ENCODE measurements around the gene ZNF396. TPM values are rescaled to one million over a fixed set of nuclear protein-coding genes. Genes with fewer than 3 reads are reported as not detected.

The ZNF396 gene
- total and polyA plus RNA-seq, 2 donors from 2014 or later = 4.7 to 6.5 TPM

GRCh38 chr18:35393716-35394115 lies 16.6 kb upstream of the ZNF396 start:
- H3K9me3 ChIP-seq (ENCODE audit: control insufficient read depth in 2 of 3, insufficient read depth in 1 of 3, low read length in 3 of 3) = no peaks in the 10 kb centered on the region
- H3K36me3 ChIP-seq (ENCODE audit: control insufficient read depth in 2 of 3, insufficient read depth in 3 of 3, low read length in 3 of 3) = no peaks in the 10 kb centered on the region
- DNase-seq (no peak), FAIRE-seq (no peak)
- no peaks in the 10 kb centered on the region for H3K27me3 ChIP-seq (ENCODE audit: control insufficient read depth, insufficient read depth, low read length)
- TF ChIP-seq CTCF (IDR thresholded peaks at IDR 0.05; ENCODE audit: borderline replicate concordance, extremely low read depth, insufficient read depth) = no peak
- intact Hi-C loops (cut with DNase I) = no loop called here
- H3K9ac ChIP-seq (ENCODE audit: low read length in 3 of 3) = no peak overlapping the region
- no peak overlapping the region for H3K4me3 ChIP-seq (ENCODE audit: low read length in 3 of 3)
- H3K4me1 ChIP-seq (ENCODE audit: control insufficient read depth in 2 of 3, insufficient read depth in 2 of 3, low read depth in 1 of 3, low read length in 3 of 3) = no peaks in the 10 kb centered on the region
- H3K27ac ChIP-seq (ENCODE audit: low read depth in 2 of 2, low read length in 2 of 2) = no peak overlapping the region

DNA sequence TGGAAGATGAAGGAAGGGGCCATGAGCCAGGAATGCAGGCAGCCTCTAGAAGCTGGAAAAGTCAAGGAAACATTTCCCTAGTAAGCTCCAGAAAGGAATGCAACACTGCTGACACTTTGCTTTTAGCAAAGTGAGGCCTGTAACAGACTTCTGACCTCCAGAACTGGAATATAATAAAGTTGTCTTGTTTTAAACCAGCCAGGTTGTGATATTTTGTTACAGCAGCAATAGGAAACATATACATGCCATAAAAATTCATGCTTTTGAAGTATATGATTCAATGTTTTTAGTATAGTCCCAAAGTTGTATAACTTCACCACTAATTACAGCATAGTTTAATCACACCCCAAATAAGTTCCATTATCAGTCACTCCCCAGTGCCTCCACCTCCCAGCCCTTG lies 15.2 kb upstream of the ZNF396 start:
- no peak overlapping the region for H3K9ac ChIP-seq (ENCODE audit: low read length in 3 of 3)
- intact Hi-C loops (cut with DNase I) = no loop called here
- no peaks in the 10 kb centered on the region for H3K36me3 ChIP-seq (ENCODE audit: control insufficient read depth in 2 of 3, insufficient read depth in 3 of 3, low read length in 3 of 3)
- no peak for DNase-seq
- no peak for FAIRE-seq
- H3K4me1 ChIP-seq (ENCODE audit: control insufficient read depth in 2 of 3, insufficient read depth in 2 of 3, low read depth in 1 of 3, low read length in 3 of 3) = no peaks in the 10 kb centered on the region
- H3K27ac ChIP-seq (ENCODE audit: low read depth in 2 of 2, low read length in 2 of 2) = no peak overlapping the region
- H3K9me3 ChIP-seq (ENCODE audit: control insufficient read depth in 2 of 3, insufficient read depth in 1 of 3, low read length in 3 of 3) = no peaks in the 10 kb centered on the region
- H3K27me3 ChIP-seq (ENCODE audit: control insufficient read depth, insufficient read depth, low read length) = no peaks in the 10 kb centered on the region
- H3K4me3 ChIP-seq (ENCODE audit: low read length in 3 of 3) = no peak overlapping the region
- TF ChIP-seq CTCF (IDR thresholded peaks at IDR 0.05; ENCODE audit: borderline replicate concordance, extremely low read depth, insufficient read depth) = no peak

DNA sequence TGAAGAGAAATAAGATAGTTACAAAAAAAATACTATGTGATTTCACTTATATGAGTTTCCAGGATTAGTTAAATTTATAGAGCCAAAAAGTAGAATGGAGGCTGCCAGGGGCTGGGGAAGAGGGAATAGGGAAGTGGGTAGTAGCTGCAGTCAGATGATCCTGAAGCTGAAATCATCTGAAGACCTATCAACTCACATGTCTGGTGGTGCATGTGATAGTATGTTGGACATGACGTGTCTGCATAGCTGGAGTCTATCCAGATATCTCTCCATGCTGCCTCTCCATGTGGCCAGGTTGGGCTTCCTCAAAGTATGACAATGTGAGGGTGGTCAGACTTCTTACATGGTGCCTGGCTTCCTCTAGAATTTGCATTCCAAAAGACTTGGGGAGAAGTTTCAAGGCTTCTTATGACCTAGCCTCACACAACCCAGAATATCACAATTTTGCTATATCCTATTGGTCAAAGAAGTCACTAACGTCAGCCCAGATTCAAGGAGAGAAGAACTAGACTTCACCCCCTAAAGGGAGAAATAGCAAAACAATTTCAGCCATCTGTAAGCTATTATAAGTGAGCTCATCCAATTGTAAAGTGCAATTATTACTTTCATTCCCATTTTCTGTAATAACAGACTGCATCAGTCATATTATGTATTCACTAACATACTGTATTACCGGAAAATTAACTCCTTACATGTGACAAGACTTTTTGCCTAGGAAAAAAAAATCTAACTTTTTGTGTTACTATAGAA lies 14.0 kb upstream of the ZNF396 start:
- FAIRE-seq (no peak), DNase-seq (no peak)
- intact Hi-C loops (cut with DNase I) = no loop called here
- H3K27me3 ChIP-seq (ENCODE audit: control insufficient read depth, insufficient read depth, low read length) = no peaks in the 10 kb centered on the region
- H3K9me3 ChIP-seq (ENCODE audit: control insufficient read depth in 2 of 3, insufficient read depth in 1 of 3, low read length in 3 of 3) = no peaks in the 10 kb centered on the region
- no peak overlapping the region for H3K9ac ChIP-seq (ENCODE audit: low read length in 3 of 3)
- TF ChIP-seq CTCF (IDR thresholded peaks at IDR 0.05; ENCODE audit: borderline replicate concordance, extremely low read depth, insufficient read depth) = no peak
- no peak overlapping the region for H3K4me3 ChIP-seq (ENCODE audit: low read length in 3 of 3)
- no peaks in the 10 kb centered on the region for H3K36me3 ChIP-seq (ENCODE audit: control insufficient read depth in 2 of 3, insufficient read depth in 3 of 3, low read length in 3 of 3)
- H3K27ac ChIP-seq (ENCODE audit: low read depth in 2 of 2, low read length in 2 of 2) = no peak overlapping the region
- H3K4me1 ChIP-seq (ENCODE audit: control insufficient read depth in 2 of 3, insufficient read depth in 2 of 3, low read depth in 1 of 3, low read length in 3 of 3) = peaks cover 0 to 6% (median 0%) of the 10 kb centered on the region in 3 donors
